GM12875 (cell line): ENCODE measurements around the gene ZBTB16.

Experiments used
- H3K4me3 ChIP-seq: one replicate; pipeline ENCODE4 v1.5.1; 2011; ENCODE audit warnings: low read depth, low read length, control low read depth
- TF ChIP-seq, protein P1 (sequence below): IDR thresholded peaks from 2 replicates; pipeline ENCODE4 v1.5.1; 2011; ENCODE audit warnings: low read depth, mild to moderate bottlenecking, control low read depth, inconsistent platforms, low read length, moderate library complexity, borderline replicate concordance; ENCODE audit not compliant: insufficient read depth

Gene ZBTB16

GRCh38 chr11:114019574-114019973 lies 39.9 kb upstream of the ZBTB16 start:
- no peak overlapping the region for H3K4me3 ChIP-seq
- TF ChIP-seq, protein P1, sequence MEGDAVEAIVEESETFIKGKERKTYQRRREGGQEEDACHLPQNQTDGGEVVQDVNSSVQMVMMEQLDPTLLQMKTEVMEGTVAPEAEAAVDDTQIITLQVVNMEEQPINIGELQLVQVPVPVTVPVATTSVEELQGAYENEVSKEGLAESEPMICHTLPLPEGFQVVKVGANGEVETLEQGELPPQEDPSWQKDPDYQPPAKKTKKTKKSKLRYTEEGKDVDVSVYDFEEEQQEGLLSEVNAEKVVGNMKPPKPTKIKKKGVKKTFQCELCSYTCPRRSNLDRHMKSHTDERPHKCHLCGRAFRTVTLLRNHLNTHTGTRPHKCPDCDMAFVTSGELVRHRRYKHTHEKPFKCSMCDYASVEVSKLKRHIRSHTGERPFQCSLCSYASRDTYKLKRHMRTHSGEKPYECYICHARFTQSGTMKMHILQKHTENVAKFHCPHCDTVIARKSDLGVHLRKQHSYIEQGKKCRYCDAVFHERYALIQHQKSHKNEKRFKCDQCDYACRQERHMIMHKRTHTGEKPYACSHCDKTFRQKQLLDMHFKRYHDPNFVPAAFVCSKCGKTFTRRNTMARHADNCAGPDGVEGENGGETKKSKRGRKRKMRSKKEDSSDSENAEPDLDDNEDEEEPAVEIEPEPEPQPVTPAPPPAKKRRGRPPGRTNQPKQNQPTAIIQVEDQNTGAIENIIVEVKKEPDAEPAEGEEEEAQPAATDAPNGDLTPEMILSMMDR: no peak

DNA sequence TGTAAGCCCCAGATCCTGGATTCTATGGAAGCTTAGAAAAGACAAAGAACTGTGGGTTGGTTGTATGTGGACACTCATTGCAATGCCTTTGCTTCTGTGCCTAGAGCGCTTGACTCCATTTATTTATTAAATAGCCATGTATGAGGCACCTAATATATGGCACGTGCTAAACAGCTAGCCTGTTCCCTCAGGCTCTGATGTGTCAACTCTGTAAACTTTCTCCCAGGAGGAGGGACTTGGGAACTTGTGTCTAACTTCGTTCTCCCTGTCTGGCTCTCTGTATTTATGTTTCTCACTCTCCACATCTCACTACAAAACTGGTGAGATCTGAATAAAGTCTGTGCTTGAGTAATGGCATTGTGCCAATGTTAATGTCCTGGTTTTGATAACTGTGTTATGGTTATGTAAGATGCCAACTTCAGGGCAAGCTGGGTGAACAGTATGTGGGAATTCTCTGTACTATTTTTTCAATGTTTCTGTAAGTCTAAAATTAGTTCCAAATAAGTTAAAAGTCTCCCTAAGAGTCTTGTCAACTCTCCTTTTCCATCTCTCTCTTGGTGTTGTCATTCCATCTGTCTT lies 34.1 kb upstream of the ZBTB16 start:
- TF ChIP-seq, protein P1: no peak
- H3K4me3 ChIP-seq: no peak overlapping the region

DNA sequence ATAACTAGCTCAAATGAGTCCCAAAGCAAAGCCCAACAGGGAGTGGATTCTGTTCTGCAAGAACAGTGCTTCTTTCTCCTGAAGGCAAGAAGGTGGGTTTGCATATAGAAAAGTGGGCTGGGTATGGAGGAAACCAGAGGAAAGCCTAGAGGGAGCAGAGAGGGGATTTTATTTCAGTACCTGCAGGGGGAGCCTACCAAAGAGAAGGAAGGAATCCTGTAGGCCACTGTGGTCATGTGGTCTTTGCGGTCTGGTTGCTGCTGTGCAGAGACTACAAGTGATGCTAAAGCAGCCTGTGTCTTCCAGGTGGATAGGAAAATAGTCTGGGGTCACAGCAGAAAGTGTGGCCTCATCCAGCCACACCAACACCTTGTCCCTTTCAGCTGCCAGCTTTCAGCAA lies 33.2 kb upstream of the ZBTB16 start:
- TF ChIP-seq, protein P1: no peak
- H3K4me3 ChIP-seq: no peak overlapping the region

- H3K4me3 ChIP-seq: no peak overlapping the region
- TF ChIP-seq, protein P1: no peak
Observed at GRCh38 chr11:114027391-114027790, 32.1 kb upstream of the ZBTB16 start.

DNA sequence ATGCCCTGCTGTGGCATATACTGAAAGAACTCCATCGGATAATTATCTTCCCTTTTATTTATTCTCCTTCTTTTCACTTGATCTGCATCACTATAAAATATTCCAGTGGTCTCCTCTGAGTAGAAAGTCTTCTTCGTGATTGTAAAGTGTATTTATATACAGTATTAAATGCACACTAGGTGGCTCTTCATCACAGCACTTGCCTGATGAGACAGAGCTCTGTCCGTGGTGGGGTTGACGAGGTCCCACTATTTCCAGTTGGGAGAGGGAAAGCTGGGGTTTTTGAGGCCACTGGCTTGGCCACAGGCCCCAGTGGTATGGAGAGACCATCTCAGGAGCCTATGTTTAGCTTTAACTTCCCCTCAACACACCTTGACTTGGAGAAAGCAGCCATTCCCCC lies 31.6 kb upstream of the ZBTB16 start:
- TF ChIP-seq, protein P1: no peak
- no peak overlapping the region for H3K4me3 ChIP-seq

- TF ChIP-seq, protein P1: no peak
- no peak overlapping the region for H3K4me3 ChIP-seq
Observed at GRCh38 chr11:114031246-114031966, 28.1 kb upstream of the ZBTB16 start.

- TF ChIP-seq, protein P1: no peak
- H3K4me3 ChIP-seq: no peak overlapping the region
Observed at GRCh38 chr11:114031967-114032320, 27.6 kb upstream of the ZBTB16 start.
